H4 (cell line): ENCODE results near the gene NUP42. TPM values are rescaled to one million over a fixed set of nuclear protein-coding genes. Genes with fewer than 3 reads are reported as not detected.

Experiments
- DNase-seq: peaks from one replicate; pipeline ENCODE4 v3.0.0-alpha.2; 2015; ENCODE audit warnings: low spot score
- total RNA-seq: library from RNA; depleted of rRNA; stranded (reverse); fragments of >200 nt; shearing (Covaris generic); gene quantifications from 2 replicates; pipeline ENCODE4 v1.2.3, GENCODE V29; 2014; rRNA removed

The NUP42 gene
- total RNA-seq, 1 experiment from 2014 or later: 90.5 TPM

- DNase-seq: no peak
Observed at GRCh38 chr7:23234569-23235296, 52.9 kb downstream of the NUP42 start.

DNA sequence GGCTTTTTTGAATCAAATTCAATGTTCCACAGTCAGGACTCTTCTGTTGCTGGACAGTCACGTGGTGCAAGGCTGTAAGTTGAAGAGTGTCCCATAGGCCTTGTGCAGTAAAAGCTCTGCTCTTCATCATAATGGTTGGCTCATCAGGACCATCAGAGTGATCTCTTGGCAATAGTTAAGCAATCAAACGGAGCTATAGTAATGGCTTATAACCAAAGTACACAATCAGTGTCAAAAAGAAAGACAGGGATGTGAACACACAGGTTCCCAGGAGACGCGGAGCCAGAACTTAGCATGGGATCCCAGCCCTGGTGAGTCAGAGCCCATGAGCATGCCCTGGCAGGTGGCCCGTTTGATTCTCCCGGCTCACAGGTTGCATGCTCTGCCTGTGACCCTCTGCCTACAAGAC lies 54.0 kb downstream of the NUP42 start:
- no peak for DNase-seq

GRCh38 chr7:23237000-23237399 lies 55.2 kb downstream of the NUP42 start:
- DNase-seq: no peak

- no peak for DNase-seq
Observed at GRCh38 chr7:23238983-23239652, 57.3 kb downstream of the NUP42 start.

DNA sequence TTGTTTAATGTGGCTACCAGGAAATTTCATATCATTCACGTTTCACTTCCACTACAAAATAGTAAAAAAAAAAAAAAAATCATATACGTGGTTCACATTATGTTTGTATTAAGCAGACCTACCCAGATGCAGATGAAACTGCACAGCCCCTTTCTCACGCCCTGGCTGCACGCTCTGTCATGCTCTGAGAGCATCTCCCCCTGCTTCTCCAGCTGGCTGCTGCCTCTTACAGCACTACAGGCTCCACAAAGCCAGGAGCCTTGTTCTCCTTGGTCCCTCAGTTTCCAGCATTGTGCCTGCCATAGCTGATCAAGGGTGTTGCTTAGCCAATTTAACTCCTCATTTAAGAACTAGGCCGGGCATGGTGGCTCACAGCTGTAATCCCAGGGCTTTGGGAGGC lies 57.9 kb downstream of the NUP42 start:
- no peak for DNase-seq

- DNase-seq: no peak
Observed at GRCh38 chr7:23242321-23242720, 60.5 kb downstream of the NUP42 start.

DNA sequence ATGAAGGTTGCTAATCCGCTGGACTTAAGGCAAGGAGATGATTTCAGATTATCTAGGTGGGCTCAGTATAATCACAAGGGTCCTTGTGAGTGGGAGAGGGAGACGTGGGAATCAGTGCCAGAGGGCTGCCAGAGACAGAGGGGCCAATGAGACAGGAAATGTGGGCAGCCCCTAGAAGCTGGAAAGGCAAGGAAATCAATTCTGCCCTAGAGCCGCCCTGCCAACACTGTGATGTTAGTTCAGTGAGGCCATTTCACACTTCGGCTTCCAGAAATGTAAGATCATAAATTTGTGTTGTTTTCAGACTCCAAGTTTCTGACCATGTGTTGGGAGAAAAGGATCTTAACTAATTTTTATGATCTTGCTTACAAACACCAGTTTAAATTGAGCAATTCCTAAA lies 61.1 kb downstream of the NUP42 start:
- no peak for DNase-seq

DNA sequence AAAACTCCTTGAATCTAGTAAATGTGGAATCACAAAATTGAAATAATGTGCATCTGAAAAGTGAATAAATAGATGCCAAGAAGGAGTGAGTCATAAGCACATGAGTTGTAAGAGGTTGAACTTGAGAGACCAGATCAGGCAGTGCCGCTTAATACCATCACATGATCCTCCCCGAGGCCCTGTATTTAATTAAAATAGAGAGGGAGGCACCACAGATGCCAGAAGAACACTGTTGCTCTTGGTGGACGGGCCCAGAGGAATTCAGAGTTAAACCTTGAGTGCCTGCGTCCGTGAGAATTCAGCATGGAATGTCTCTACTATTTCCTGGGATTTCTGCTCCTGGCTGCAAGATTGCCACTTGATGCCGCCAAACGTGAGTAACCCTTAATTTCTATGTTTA lies 64.7 kb downstream of the NUP42 start, which contains the start of gene GPNMB:
Gene GPNMB, plus strand, starts transcription at position 221 of the 400 bp plus-strand sequence. Its CDS starts 83 bp downstream, at position 304.
- DNase-seq: peak; percentile 84

GRCh38 chr7:23247046-23247602 lies 65.3 kb downstream of the NUP42 start:
- no peak for DNase-seq

- DNase-seq: no peak
Observed at GRCh38 chr7:23247603-23248335, 65.9 kb downstream of the NUP42 start.

DNA sequence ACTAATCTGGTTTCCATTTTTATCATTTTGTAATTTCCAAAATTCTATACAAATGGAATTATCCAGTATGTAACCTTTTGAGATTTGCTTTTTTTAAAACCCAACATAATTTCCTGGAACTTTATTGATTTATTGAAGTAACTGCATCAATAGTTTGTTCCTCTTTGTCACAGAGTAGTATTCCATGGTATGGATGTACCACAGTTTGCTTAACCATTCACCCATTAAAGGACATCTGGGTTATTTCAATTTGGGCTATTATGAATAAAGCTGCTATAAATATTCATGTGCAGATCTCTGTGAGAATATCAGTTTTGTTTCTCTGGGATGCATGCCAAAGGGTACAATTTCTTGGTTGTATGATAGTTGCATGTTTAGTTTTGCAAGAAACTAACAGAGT lies 67.6 kb downstream of the NUP42 start:
- DNase-seq: no peak

Other genes starting within 250 kb of the NUP42 start
- gene HYCC1, start 167.9 kb upstream of the NUP42 start, total RNA-seq: 38.1 and 70.9 TPM in 2 replicates
- gene KLHL7, start 76.3 kb upstream of the NUP42 start, total RNA-seq: 50.0 and 53.9 TPM in 2 replicates
- 81.4 and 112 TPM in 2 replicates for gene GPNMB, start 64.7 kb downstream of the NUP42 start, total RNA-seq
- 158 and 178 TPM in 2 replicates for gene MALSU1, start 117.3 kb downstream of the NUP42 start, total RNA-seq